ENCODE results near the gene MEA1. TPM values are rescaled to one million over a fixed set of nuclear protein-coding genes. Genes with fewer than 3 reads are reported as not detected.
A peak's percentile ranks its signal among the peaks of the same experiment; 100 is the strongest.

MEA1 gene
- total RNA-seq, 1 experiment from 2014 or later: 51.7 TPM

DNA sequence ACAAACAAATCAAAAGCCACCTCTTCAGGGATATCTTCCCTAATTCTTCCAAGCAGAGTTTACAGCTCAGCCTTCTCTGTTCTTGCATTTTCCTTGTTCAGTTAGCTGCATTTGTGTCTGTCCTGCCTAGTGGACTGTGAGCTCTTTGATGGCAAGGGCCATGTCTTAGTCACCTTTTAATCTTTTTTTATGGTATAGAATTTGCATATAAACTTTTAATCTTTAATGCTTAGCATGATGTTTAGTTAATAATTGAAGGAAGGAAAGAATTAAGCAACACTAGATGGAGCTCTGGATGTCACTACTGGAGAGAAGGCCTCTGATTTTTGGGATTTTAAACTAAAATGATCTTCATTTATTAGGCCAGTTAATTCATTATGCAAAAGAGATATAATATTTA is 17.2 kb downstream of the MEA1 start:
- Histone ChIP-seq H3K27me3 (ENCODE audit: low read length) (no peaks in the 10 kb centered on the region), H3K36me3 (ENCODE audit: insufficient read depth, low read length) (peaks cover 4% of the 10 kb centered on the region; the same call in 1 of the 2 replicates), H3K27ac (ENCODE audit: low read length) (no peak overlapping the region), H3K79me2 (ENCODE audit: low read length) (peaks cover 26% of the 10 kb centered on the region), H3K4me3 (ENCODE audit: low read length) (no peak overlapping the region), H3K9ac (ENCODE audit: low read length) (no peak overlapping the region), H3K9me3 (ENCODE audit: low read length) (no peaks in the 10 kb centered on the region), H3K4me2 (ENCODE audit: low read depth, low read length, poor library complexity, severe bottlenecking) (no peak overlapping the region), H4K20me1 (ENCODE audit: insufficient read depth, low read depth, low read length) (no peaks in the 10 kb centered on the region), H3K9me2 (replicated peaks; ENCODE audit: insufficient read depth, low read length) (no peaks in the 10 kb centered on the region), H3K4me1 (ENCODE audit: low read length) (peaks cover 3% of the 10 kb centered on the region; the same call in 1 of the 2 replicates), H2AFZ (ENCODE audit: low read length) (no peak overlapping the region)
- no peak for DNase-seq

DNA sequence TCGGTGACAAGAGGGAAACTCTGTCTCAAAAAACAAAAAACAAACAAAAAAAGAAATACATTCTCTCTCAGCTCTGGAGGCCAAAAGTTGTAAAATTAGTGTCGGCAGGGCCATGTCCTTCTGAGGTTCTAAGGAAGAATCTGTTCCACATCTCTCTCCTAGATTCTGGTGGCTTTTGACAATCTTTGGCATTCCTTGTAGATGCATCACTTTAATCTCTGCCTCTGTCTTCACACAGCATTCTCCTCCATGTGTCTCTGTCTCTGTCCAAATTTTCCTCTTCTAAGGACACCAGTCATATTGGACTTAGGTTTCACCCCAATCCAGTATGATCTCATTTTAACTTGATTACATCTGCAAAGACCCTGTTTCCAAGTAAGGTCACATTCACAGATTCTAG is 20.3 kb downstream of the MEA1 start:
- no peak for DNase-seq
- Histone ChIP-seq H3K4me1 (ENCODE audit: low read length) (peaks cover 3% of the 10 kb centered on the region; the same call in 1 of the 2 replicates), H3K9me2 (replicated peaks; ENCODE audit: insufficient read depth, low read length) (no peaks in the 10 kb centered on the region), H3K27ac (ENCODE audit: low read length) (no peak overlapping the region), H3K27me3 (ENCODE audit: low read length) (no peaks in the 10 kb centered on the region), H3K9ac (ENCODE audit: low read length) (no peak overlapping the region), H3K4me2 (ENCODE audit: low read depth, low read length, poor library complexity, severe bottlenecking) (no peak overlapping the region), H3K36me3 (ENCODE audit: insufficient read depth, low read length) (peaks cover 9% of the 10 kb centered on the region; the same call in 1 of the 2 replicates), H2AFZ (ENCODE audit: low read length) (no peak overlapping the region), H3K9me3 (ENCODE audit: low read length) (no peaks in the 10 kb centered on the region), H3K4me3 (ENCODE audit: low read length) (no peak overlapping the region), H4K20me1 (ENCODE audit: insufficient read depth, low read depth, low read length) (no peaks in the 10 kb centered on the region), H3K79me2 (ENCODE audit: low read length) (peaks cover 42% of the 10 kb centered on the region)

DNA sequence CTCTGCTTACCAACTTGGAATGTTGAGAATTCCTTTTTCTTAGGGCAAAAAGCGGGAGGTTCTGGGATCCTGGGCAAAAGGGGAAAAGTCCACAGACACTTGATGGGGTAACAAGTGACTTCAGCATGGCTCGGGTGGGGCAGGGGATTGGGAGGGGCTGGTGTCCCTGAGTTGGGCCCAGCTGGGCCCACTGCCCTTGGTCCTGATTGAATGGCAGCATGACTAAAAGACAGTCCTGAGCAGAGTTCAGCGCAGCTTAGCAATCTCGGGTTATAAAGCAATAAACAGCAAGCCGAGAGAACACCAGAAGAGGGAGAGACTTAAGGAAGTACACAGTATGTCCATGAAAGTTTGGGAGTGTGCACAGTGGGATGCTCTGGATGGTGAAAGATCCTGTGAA is 23.8 kb downstream of the MEA1 start:
- H4K20me1 ChIP-seq (ENCODE audit: insufficient read depth, low read depth, low read length): no peaks in the 10 kb centered on the region
- peaks cover 74% of the 10 kb centered on the region for H3K79me2 ChIP-seq (ENCODE audit: low read length)
- H3K9ac ChIP-seq (ENCODE audit: low read length): no peak overlapping the region
- H3K4me2 ChIP-seq (ENCODE audit: low read depth, low read length, poor library complexity, severe bottlenecking): no peak overlapping the region
- no peaks in the 10 kb centered on the region for H3K9me3 ChIP-seq (ENCODE audit: low read length)
- H3K27me3 ChIP-seq (ENCODE audit: low read length): no peaks in the 10 kb centered on the region
- H2AFZ ChIP-seq (ENCODE audit: low read length): no peak overlapping the region
- no peaks in the 10 kb centered on the region for H3K9me2 ChIP-seq (replicated peaks; ENCODE audit: insufficient read depth, low read length)
- peaks cover 9% of the 10 kb centered on the region; the same call in 1 of the 2 replicates for H3K36me3 ChIP-seq (ENCODE audit: insufficient read depth, low read length)
- DNase-seq: no peak
- H3K27ac ChIP-seq (ENCODE audit: low read length): no peak overlapping the region
- H3K4me1 ChIP-seq (ENCODE audit: low read length): peaks cover 18% of the 10 kb centered on the region
- H3K4me3 ChIP-seq (ENCODE audit: low read length): no peak overlapping the region

DNA sequence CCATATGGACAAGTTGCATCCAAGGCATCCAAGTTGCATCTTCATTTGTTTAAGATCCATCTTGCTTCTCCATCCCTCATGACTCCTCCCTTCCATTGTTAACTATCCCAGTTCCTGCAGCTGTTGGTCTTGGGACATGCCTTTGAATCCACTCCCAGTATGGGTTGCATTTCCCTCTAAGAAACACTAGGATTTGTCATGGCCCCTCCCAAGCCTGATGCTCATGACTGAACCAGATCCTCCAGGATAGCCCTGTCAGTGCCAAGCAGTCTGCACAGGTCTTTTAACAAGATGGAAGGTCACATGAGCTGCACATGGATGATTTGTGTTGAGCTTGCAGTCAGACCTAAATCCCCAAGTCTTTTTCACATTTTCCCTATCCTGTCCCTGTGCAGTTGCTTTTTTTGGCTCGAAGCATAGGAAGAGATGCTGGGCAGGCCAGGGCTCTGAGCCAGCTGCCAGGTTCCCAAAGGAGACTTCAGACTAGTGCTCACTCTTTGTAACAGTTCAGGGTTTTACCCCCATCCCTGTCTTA is 25.2 kb downstream of the MEA1 start:
- Histone ChIP-seq H3K4me2 (ENCODE audit: low read depth, low read length, poor library complexity, severe bottlenecking) (no peak overlapping the region), H3K9me3 (ENCODE audit: low read length) (no peaks in the 10 kb centered on the region)

DNA sequence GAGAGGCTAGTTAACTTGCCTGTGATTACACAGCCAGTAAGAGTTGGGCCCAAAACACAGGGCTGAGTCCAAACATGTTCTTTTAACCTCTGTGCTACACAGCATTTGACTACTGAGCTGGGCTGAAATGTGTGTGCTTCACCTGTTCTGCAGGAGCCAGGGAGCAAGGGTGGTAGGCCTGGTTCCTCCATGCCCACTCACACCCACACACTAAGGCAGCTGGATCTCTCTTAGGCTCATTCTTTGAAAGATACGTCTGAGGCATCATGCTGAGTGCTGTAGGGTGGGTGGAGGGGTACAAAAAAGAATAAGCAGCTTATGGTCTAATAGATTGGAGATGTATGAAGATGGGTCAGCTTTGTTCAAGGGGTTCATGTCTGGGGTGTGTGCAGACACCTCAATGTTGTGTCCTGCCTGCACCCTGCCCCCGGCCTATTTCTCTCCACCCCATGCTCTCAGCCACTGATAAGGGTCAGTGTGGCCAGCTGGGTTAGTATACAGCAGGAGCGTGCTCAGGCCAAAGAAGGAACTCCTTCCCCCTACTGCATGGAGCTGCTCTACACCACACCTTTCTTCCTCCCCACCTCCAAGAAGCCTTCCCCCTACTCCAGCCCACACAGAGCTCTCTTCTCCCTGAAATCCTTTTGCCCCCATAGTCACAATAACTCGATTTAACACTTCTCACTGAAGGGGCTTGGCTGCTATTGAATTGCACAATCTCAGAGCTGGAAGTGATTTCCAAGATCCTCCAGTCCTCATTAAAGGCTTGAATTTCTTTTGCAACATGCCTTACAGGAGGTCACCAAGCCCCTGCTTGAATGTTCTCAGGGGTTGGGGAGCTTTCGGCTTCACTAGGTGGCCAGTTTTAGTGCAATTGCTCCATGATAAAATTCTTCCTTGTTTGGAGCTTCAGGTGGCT is 26.0 kb downstream of the MEA1 start:
- H3K4me3 ChIP-seq (ENCODE audit: low read length): no peak overlapping the region
- no peak for DNase-seq
- H3K27ac ChIP-seq (ENCODE audit: low read length): no peak overlapping the region
- H3K4me1 ChIP-seq (ENCODE audit: low read length): peaks cover 23% of the 10 kb centered on the region
- no peaks in the 10 kb centered on the region for H3K27me3 ChIP-seq (ENCODE audit: low read length)
- no peaks in the 10 kb centered on the region for H3K9me2 ChIP-seq (replicated peaks; ENCODE audit: insufficient read depth, low read length)
- H3K79me2 ChIP-seq (ENCODE audit: low read length): peaks cover 72% of the 10 kb centered on the region
- H2AFZ ChIP-seq (ENCODE audit: low read length): no peak overlapping the region
- peaks cover 9% of the 10 kb centered on the region; the same call in 1 of the 2 replicates for H3K36me3 ChIP-seq (ENCODE audit: insufficient read depth, low read length)
- H3K4me2 ChIP-seq (ENCODE audit: low read depth, low read length, poor library complexity, severe bottlenecking): no peak overlapping the region
- no peak overlapping the region for H3K9ac ChIP-seq (ENCODE audit: low read length)
- H4K20me1 ChIP-seq (ENCODE audit: insufficient read depth, low read depth, low read length): no peaks in the 10 kb centered on the region
- H3K9me3 ChIP-seq (ENCODE audit: low read length): no peaks in the 10 kb centered on the region

More for the DNA sequence above, 25.2 kb downstream of the MEA1 start:
- Histone ChIP-seq H3K27ac (ENCODE audit: low read length) (no peak overlapping the region), H3K36me3 (ENCODE audit: insufficient read depth, low read length) (peaks cover 9% of the 10 kb centered on the region; the same call in 1 of the 2 replicates), H3K27me3 (ENCODE audit: low read length) (no peaks in the 10 kb centered on the region), H3K9me2 (replicated peaks; ENCODE audit: insufficient read depth, low read length) (no peaks in the 10 kb centered on the region), H3K4me1 (ENCODE audit: low read length) (peaks cover 22% of the 10 kb centered on the region), H3K4me3 (ENCODE audit: low read length) (no peak overlapping the region), H3K9ac (ENCODE audit: low read length) (no peak overlapping the region), H2AFZ (ENCODE audit: low read length) (no peak overlapping the region), H4K20me1 (ENCODE audit: insufficient read depth, low read depth, low read length) (no peaks in the 10 kb centered on the region), H3K79me2 (ENCODE audit: low read length) (peaks cover 76% of the 10 kb centered on the region)
- DNase-seq: no peak

DNA sequence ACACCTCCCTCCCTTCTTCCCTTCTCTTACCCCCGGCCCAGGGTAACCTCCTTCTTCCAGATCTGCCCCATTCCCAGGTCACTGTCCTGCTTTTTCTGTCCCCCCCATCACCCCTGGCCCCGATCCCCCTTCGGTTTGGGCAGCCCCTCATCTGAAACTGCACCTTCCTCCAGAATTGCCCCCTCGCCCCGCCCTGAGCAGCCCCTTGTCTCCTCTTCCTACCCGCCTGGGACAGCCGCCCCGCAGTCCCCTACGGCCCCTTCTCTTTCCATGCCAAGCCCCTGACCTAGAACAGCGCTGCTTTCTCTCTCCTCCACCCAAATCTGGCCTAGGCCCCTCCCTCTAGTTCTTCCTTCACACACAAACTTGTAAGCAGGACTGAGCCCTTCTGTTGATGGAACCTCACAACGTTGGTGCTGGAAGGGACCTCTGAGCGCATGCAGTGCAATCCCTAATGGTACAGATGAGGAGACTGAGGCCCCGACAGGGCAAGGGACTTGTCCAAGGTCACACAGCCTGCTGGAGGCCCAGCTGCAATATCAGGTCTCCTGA is 28.7 kb downstream of the MEA1 start:
- H3K27me3 ChIP-seq (ENCODE audit: low read length): no peaks in the 10 kb centered on the region
- peak; percentile 65 for DNase-seq
- no peaks in the 10 kb centered on the region for H3K9me3 ChIP-seq (ENCODE audit: low read length)
- no peaks in the 10 kb centered on the region for H4K20me1 ChIP-seq (ENCODE audit: insufficient read depth, low read depth, low read length)
- peak overlapping the region; percentile 79 for H3K4me2 ChIP-seq (ENCODE audit: low read depth, low read length, poor library complexity, severe bottlenecking)
- no peaks in the 10 kb centered on the region for H3K9me2 ChIP-seq (replicated peaks; ENCODE audit: insufficient read depth, low read length)
- H3K4me3 ChIP-seq (ENCODE audit: low read length): peak overlapping the region; percentile 76
- H3K79me2 ChIP-seq (ENCODE audit: low read length): peaks cover 53% of the 10 kb centered on the region
- no peaks in the 10 kb centered on the region; the same call in 1 of the 2 replicates for H3K36me3 ChIP-seq (ENCODE audit: insufficient read depth, low read length)
- H3K27ac ChIP-seq (ENCODE audit: low read length): peak overlapping the region; percentile 59
- peak overlapping the region; percentile 94 for H3K9ac ChIP-seq (ENCODE audit: low read length)
- peaks cover 31% of the 10 kb centered on the region for H3K4me1 ChIP-seq (ENCODE audit: low read length)
- H2AFZ ChIP-seq (ENCODE audit: low read length): peak overlapping the region; percentile 33; the same call in 1 of the 2 replicates

DNA sequence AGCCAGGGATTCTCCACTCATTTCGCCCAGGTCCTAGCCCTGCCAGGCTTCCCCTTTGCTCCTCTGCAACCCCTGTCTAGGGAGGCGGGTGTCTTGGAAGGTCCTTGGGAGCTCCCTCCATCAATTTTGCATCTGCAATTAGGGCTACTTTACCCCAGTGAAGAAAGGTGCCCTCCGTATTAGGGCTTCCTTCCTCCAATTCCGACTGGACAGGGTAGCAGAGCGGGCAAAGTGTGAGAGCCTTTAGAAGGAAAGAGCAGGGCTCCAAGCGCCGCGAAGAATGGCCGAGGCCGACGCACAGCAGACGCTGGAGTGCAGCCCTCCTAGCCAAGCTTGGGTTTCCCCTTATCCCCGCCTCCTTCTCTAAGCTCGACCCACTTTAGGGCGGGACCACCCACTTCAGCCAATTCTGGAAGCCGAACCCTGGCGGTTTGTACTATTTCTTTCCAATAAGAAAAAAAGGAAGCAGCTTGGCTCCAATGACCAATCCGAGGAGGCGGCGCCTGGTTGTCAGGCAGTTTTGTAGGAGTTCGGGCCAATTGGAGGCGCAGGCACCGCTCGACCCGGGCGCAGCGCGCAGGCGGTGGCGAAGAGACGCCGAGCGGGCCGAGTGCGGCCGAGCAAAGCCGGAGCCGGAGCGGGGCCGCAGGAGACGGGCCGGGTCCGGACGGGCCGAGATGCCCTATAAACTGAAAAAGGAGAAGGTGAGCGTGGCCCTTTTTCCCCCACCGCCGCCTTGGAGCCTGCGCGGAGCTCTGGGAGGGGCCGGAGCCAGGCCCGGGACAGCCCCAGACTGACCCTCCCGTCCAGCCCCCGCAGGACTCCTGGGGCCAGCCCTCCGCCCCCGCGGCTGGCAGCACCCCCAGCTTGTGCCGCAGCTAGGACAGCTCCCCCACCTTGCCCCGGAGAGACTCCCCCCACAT is 29.5 kb downstream of the MEA1 start, which contains the start of gene PPP2R5D:
Gene PPP2R5D, plus strand, starts transcription at position 570 of the 923 bp plus-strand sequence. Its CDS starts 108 bp downstream, at position 678.
- peak within 1 kb of the TSS; percentile 81 for H3K4me2 ChIP-seq (ENCODE audit: low read depth, low read length, poor library complexity, severe bottlenecking)
- no peaks in the 10 kb centered on the region for H4K20me1 ChIP-seq (ENCODE audit: insufficient read depth, low read depth, low read length)
- DNase-seq: peak; percentile 99
- no peaks in the 10 kb centered on the region for H3K36me3 ChIP-seq (ENCODE audit: insufficient read depth, low read length)
- peak within 1 kb of the TSS; percentile 69; the same call in 1 of the 2 replicates for H2AFZ ChIP-seq (ENCODE audit: low read length)
- peaks cover 38% of the 10 kb centered on the region for H3K4me1 ChIP-seq (ENCODE audit: low read length)
- H3K27ac ChIP-seq (ENCODE audit: low read length): peak within 1 kb of the TSS; percentile 59
- H3K9ac ChIP-seq (ENCODE audit: low read length): peak within 1 kb of the TSS; percentile 94
- peaks cover 47% of the 10 kb centered on the region for H3K79me2 ChIP-seq (ENCODE audit: low read length)
- no peaks in the 10 kb centered on the region for H3K9me3 ChIP-seq (ENCODE audit: low read length)
- no peaks in the 10 kb centered on the region for H3K9me2 ChIP-seq (replicated peaks; ENCODE audit: insufficient read depth, low read length)
- H3K27me3 ChIP-seq (ENCODE audit: low read length): no peaks in the 10 kb centered on the region
- H3K4me3 ChIP-seq (ENCODE audit: low read length): peak within 1 kb of the TSS; percentile 76
